AG04450 (cell line): ENCODE data around the gene SGMS1. TPM values are rescaled to one million over a fixed set of nuclear protein-coding genes. Genes with fewer than 3 reads are reported as not detected.

Experiments
- CTCF ChIA-PET: fragments of 300-600, 350-600 bp; formaldehyde crosslinking; extraction: SDS; loops from one replicate; lab custom pipeline; 2022; ENCODE audit warnings: antibody characterized with exemption, inconsistent platforms; lab: Charles Lee
- POLR2A ChIA-PET: fragments of 350-600 bp; formaldehyde crosslinking; extraction: SDS; loops from one replicate; lab custom pipeline; 2021; ENCODE audit warnings: antibody characterized with exemption, inconsistent platforms; lab: Yijun Ruan, JAX
- DNase-seq: peaks from one replicate; pipeline ENCODE4 v3.0.0-alpha.2; 2011; ENCODE audit warnings: low read depth, low spot score
- H3K27ac ChIP-seq: one replicate; pipeline ENCODE4 v1.5.1; 2012; ENCODE audit warnings: low read depth, low read length, control low read depth
- H3K27me3 ChIP-seq: one replicate; pipeline ENCODE4 v1.6.0; 2012; ENCODE audit warnings: low read length; ENCODE audit not compliant: control insufficient read depth, insufficient read depth
- H3K4me3 ChIP-seq: 2 replicates; pipeline ENCODE4 v1.5.1; 2011; ENCODE audit warnings: mild to moderate bottlenecking, low read depth, low read length, control low read depth
- H3K9me3 ChIP-seq: 2 replicates; pipeline ENCODE4 v1.5.1; 2012; ENCODE audit warnings: low read length; ENCODE audit not compliant: control insufficient read depth, insufficient read depth
- CTCF ChIP-seq: IDR thresholded peaks from 2 replicates; pipeline ENCODE4 v1.5.1; 2011; ENCODE audit warnings: low read depth, low read length, control low read depth, inconsistent platforms
- polyA plus RNA-seq: library from polyadenylated mRNA; depleted of rRNA; stranded (reverse); fragments of >200 nt; gene quantifications from 2 replicates; pipeline ENCODE4 v1.2.3, GENCODE V29; 2011

Gene SGMS1
- polyA plus RNA-seq, 1 experiment = 17.7 TPM

GRCh38 chr10:50393784-50394467 lies 229.8 kb downstream of the SGMS1 start:
- H3K27ac ChIP-seq = no peak overlapping the region
- CTCF ChIA-PET = no interaction called here
- no peaks in the 10 kb centered on the region for H3K9me3 ChIP-seq
- POLR2A ChIA-PET = no interaction called here
- no peaks in the 10 kb centered on the region for H3K27me3 ChIP-seq
- H3K4me3 ChIP-seq = no peak overlapping the region
- DNase-seq = no peak
- no peak for TF ChIP-seq CTCF

GRCh38 chr10:50392966-50393718 lies 230.6 kb downstream of the SGMS1 start:
- POLR2A ChIA-PET = no interaction called here
- no peak overlapping the region for H3K27ac ChIP-seq
- DNase-seq = no peak

GRCh38 chr10:50392426-50392825 lies 231.3 kb downstream of the SGMS1 start:
- H3K9me3 ChIP-seq = no peaks in the 10 kb centered on the region
- ChIA-PET CTCF (no interaction called here), POLR2A (no interaction called here)
- TF ChIP-seq CTCF = no peak
- DNase-seq = no peak
- no peak overlapping the region for H3K4me3 ChIP-seq
- no peaks in the 10 kb centered on the region for H3K27me3 ChIP-seq
- no peak overlapping the region for H3K27ac ChIP-seq

More at GRCh38 chr10:50392966-50393718, 230.6 kb downstream of the SGMS1 start:
- H3K27me3 ChIP-seq = no peaks in the 10 kb centered on the region
- H3K9me3 ChIP-seq = no peaks in the 10 kb centered on the region
- CTCF ChIA-PET = no interaction called here
- TF ChIP-seq CTCF = no peak
- H3K4me3 ChIP-seq = no peak overlapping the region

- ChIA-PET POLR2A (no interaction called here), CTCF (no interaction called here)
- no peaks in the 10 kb centered on the region for H3K27me3 ChIP-seq
- H3K9me3 ChIP-seq = no peaks in the 10 kb centered on the region
- no peak overlapping the region for H3K4me3 ChIP-seq
- no peak overlapping the region for H3K27ac ChIP-seq
- no peak for TF ChIP-seq CTCF
- no peak for DNase-seq
These were observed 233.5 kb downstream of the SGMS1 start for GRCh38 chr10:50390302-50390701.

- Histone ChIP-seq H3K9me3 (no peaks in the 10 kb centered on the region), H3K4me3 (no peak overlapping the region), H3K27me3 (no peaks in the 10 kb centered on the region), H3K27ac (no peak overlapping the region)
- POLR2A ChIA-PET = no interaction called here
- DNase-seq = no peak
- CTCF ChIA-PET = interaction anchor here (0.6 kb wide), 1 partner anchor 135 kb away, joined by 4 read pairs; no protein-coding TSS in a partner anchor
- TF ChIP-seq CTCF = no peak
These were observed 235.6 kb downstream of the SGMS1 start for GRCh38 chr10:50388181-50388580.
